ENCODE measurements around the gene APOBR. TPM values are rescaled to one million over a fixed set of nuclear protein-coding genes. Genes with fewer than 3 reads are reported as not detected.

APOBR gene
- total RNA-seq, 1 experiment from 2014 or later = 0.05 TPM

- BruUV-seq (replicated peaks) = no TSS peak
- Histone ChIP-seq H3K36me3 (ENCODE audit: control insufficient read depth in 1 of 2, insufficient read depth in 2 of 2, low read length in 2 of 2) (no peaks in the 10 kb centered on the region), H3K27me3 (ENCODE audit: insufficient read depth, low read length) (no peaks in the 10 kb centered on the region), H2AFZ (ENCODE audit: low read depth, low read length, poor library complexity, severe bottlenecking) (no peak overlapping the region), H3K9me2 (ENCODE audit: insufficient read depth) (no peaks in the 10 kb centered on the region), H3K4me2 (ENCODE audit: low read length) (no peak overlapping the region), H3K4me1 (ENCODE audit: control insufficient read depth in 1 of 2, insufficient read depth in 2 of 2, low read length in 2 of 2) (peaks cover 18 to 31% of the 10 kb centered on the region in 2 experiments), H3K9me3 (ENCODE audit: control insufficient read depth in 1 of 2, insufficient read depth in 1 of 2, low read depth in 1 of 2, low read length in 2 of 2) (no peaks in the 10 kb centered on the region), H3K27ac (ENCODE audit: low read depth, low read length) (no peak overlapping the region), H3K9ac (ENCODE audit: low read length) (no peak overlapping the region), H4K20me1 (ENCODE audit: insufficient read depth) (no peaks in the 10 kb centered on the region), H3K4me3 (replicated peaks in 1 of 2; ENCODE audit: low read depth in 1 of 2, low read length in 2 of 2) (no peak overlapping the region), H3K79me2 (ENCODE audit: insufficient read depth, low read length) (no peaks in the 10 kb centered on the region)
- DNase-seq (ENCODE audit: low read depth, low spot score) (no peak), ATAC-seq (no peak)
- CTCF ChIA-PET = no interaction called here
- no peak for TF ChIP-seq CEBPB (IDR thresholded peaks at IDR 0.05; ENCODE audit: low read depth)
- TF ChIP-seq ATF3 (IDR thresholded peaks at IDR 0.05) = no peak
- TF ChIP-seq CBX3 (IDR thresholded peaks at IDR 0.05; ENCODE audit: low read depth) = no peak
- TF ChIP-seq CTCF (IDR thresholded peaks at IDR 0.05 in 2 of 3, conservative IDR thresholded peaks at IDR 0.05 in 1 of 3; ENCODE audit: borderline replicate concordance in 1 of 3, insufficient read depth in 1 of 3, low read depth in 2 of 3, low read length in 2 of 3) = no peak
- TF ChIP-seq ELF1 (IDR thresholded peaks at IDR 0.05; ENCODE audit: borderline replicate concordance, low read depth) = no peak
- no peak for TF ChIP-seq EGR1 (IDR thresholded peaks at IDR 0.05; ENCODE audit: low read depth)
- no peak for TF ChIP-seq FOSL1 (IDR thresholded peaks at IDR 0.05; ENCODE audit: low read depth)
- TF ChIP-seq SRF (IDR thresholded peaks at IDR 0.05; ENCODE audit: low read depth) = no peak
- TF ChIP-seq POLR2A (IDR thresholded peaks at IDR 0.05; ENCODE audit: borderline replicate concordance, extremely low read depth, insufficient read depth, insufficient read length) = no peak
- TF ChIP-seq EZH2 (IDR thresholded peaks at IDR 0.05) = no peak
- TF ChIP-seq POLR2AphosphoS5 (IDR thresholded peaks at IDR 0.05; ENCODE audit: low read depth, low read length) = no peak
- no peak for TF ChIP-seq MAX (IDR thresholded peaks at IDR 0.05)
- POLR2A ChIA-PET = no interaction called here
- RAD21 ChIA-PET (ENCODE audit: low non-redundant PET in 1 of 2, low total read pairs in 2 of 2, uncharacterized antibody in 2 of 2, unreplicated experiment in 2 of 2) = no interaction called here
- intact Hi-C loops (cut with micrococcal nuclease) = no loop called here
Measured at GRCh38 chr16:28504707-28505404, 10.4 kb downstream of the APOBR start.
